Kidney tubule cell (primary cell): ENCODE measurements around the gene SBF1.
A peak's percentile ranks its signal among the peaks of the same experiment; 100 is the strongest.
"Not testable (repeated sequence)": the region's sequence is repeated elsewhere in the genome, so short reads cannot be mapped to it uniquely, and the experiment has no call there.

Experiments
- DNase-seq: peaks from one replicate; pipeline ENCODE4 v3.0.0-alpha.2; 2018; ENCODE audit warnings: low spot score

The SBF1 gene

GRCh38 chr22:50445071-50445879, 29.6 kb downstream of the SBF1 start:
- DNase-seq, result no peak

GRCh38 chr22:50444663-50445062, 30.2 kb downstream of the SBF1 start:
- peak; percentile 78 for DNase-seq

GRCh38 chr22:50443801-50444625, 30.8 kb downstream of the SBF1 start:
- no peak for DNase-seq

- DNase-seq, result no peak
Measured at GRCh38 chr22:50443197-50443596, 31.6 kb downstream of the SBF1 start.

- no peak for DNase-seq
Measured at GRCh38 chr22:50441428-50441993, 33.3 kb downstream of the SBF1 start.

GRCh38 chr22:50440544-50441249, 34.1 kb downstream of the SBF1 start:
- DNase-seq, result no peak

- DNase-seq, result no peak
Measured at GRCh38 chr22:50439871-50440331, 34.9 kb downstream of the SBF1 start.

- no peak for DNase-seq
Measured at GRCh38 chr22:50439314-50439870, 35.4 kb downstream of the SBF1 start.

- no peak for DNase-seq
Measured at GRCh38 chr22:50438305-50439275, 36.2 kb downstream of the SBF1 start.

- no peak for DNase-seq
Measured at GRCh38 chr22:50437511-50438304, 37.1 kb downstream of the SBF1 start.

- no peak for DNase-seq
Measured at GRCh38 chr22:50436841-50437341, 37.9 kb downstream of the SBF1 start.

GRCh38 chr22:50436015-50436830, 38.6 kb downstream of the SBF1 start:
- DNase-seq, result no peak

GRCh38 chr22:50435291-50436014, 39.4 kb downstream of the SBF1 start:
- DNase-seq, result no peak

- DNase-seq, result no peak
Measured at GRCh38 chr22:50434849-50435248, 40.0 kb downstream of the SBF1 start.

GRCh38 chr22:50432877-50433510, 41.8 kb downstream of the SBF1 start:
- DNase-seq, result not testable (repeated sequence)

GRCh38 chr22:50432131-50432876, 42.5 kb downstream of the SBF1 start:
- no peak for DNase-seq
